GM23248 (cell line): ENCODE results near the gene HIPK3. TPM values are rescaled to one million over a fixed set of nuclear protein-coding genes. Genes with fewer than 3 reads are reported as not detected.

ENCODE experiments used
- DNase-seq: peaks from one replicate; pipeline ENCODE4 v3.0.0-alpha.2; 2015
- H2AFZ ChIP-seq: fragments of 200-600 bp; sonication (generic); 2 replicates; pipeline ENCODE4 v1.6.1; 2016; ENCODE audit warnings: antibody characterized with exemption
- H3F3A ChIP-seq: fragments of 200-600 bp; sonication (generic); 2 replicates; pipeline ENCODE4 v1.6.1; 2016; ENCODE audit warnings: mild to moderate bottlenecking, antibody characterized with exemption, mixed run types; ENCODE audit not compliant: insufficient read depth
- H3K27ac ChIP-seq: fragments of 200-600 bp; sonication (generic); 2 replicates; pipeline ENCODE4 v1.5.1; 2016; ENCODE audit warnings: mild to moderate bottlenecking
- H3K27me3 ChIP-seq: fragments of 200-600 bp; sonication (generic); replicated peaks from 2 replicates; pipeline ENCODE4 v1.6.1; 2016; ENCODE audit warnings: mild to moderate bottlenecking; ENCODE audit not compliant: insufficient read depth
- H3K36me3 ChIP-seq: fragments of 200-600 bp; sonication (generic); 2 replicates; pipeline ENCODE4 v1.6.1; 2016; ENCODE audit warnings: low read depth, mild to moderate bottlenecking
- H3K4me1 ChIP-seq: fragments of 200-600 bp; sonication (generic); 2 replicates; pipeline ENCODE4 v1.6.1; 2016; ENCODE audit warnings: mild to moderate bottlenecking; ENCODE audit not compliant: insufficient read depth
- H3K4me2 ChIP-seq: fragments of 200-600 bp; sonication (generic); one replicate; pipeline ENCODE4 v1.6.1; 2016; ENCODE audit warnings: mild to moderate bottlenecking; ENCODE audit not compliant: unreplicated experiment
- H3K4me3 ChIP-seq: fragments of 200-600 bp; sonication (generic); 2 replicates; pipeline ENCODE4 v1.5.1; 2016; ENCODE audit warnings: mild to moderate bottlenecking
- H3K79me2 ChIP-seq: fragments of 200-600 bp; sonication (generic); 2 replicates; pipeline ENCODE4 v1.6.1; 2016; ENCODE audit warnings: mild to moderate bottlenecking; ENCODE audit not compliant: insufficient read depth
- H3K9ac ChIP-seq: fragments of 200-600 bp; sonication (generic); 2 replicates; pipeline ENCODE4 v1.6.1; 2016; ENCODE audit warnings: mild to moderate bottlenecking
- H3K9me2 ChIP-seq: fragments of 200-600 bp; sonication (generic); 2 replicates; pipeline ENCODE4 v1.6.1; 2016; ENCODE audit warnings: mixed run types, mild to moderate bottlenecking, moderate library complexity; ENCODE audit not compliant: insufficient read depth
- H3K9me3 ChIP-seq: fragments of 200-600 bp; sonication (generic); one replicate; pipeline ENCODE4 v1.6.1; 2017; ENCODE audit warnings: low read depth
- H4K20me1 ChIP-seq: fragments of 200-600 bp; sonication (generic); 2 replicates; pipeline ENCODE4 v1.6.0; 2016; ENCODE audit not compliant: insufficient read depth
- EZH2 ChIP-seq: fragments of 200-600 bp; sonication (generic); IDR thresholded peaks from 2 replicates; pipeline ENCODE4 v1.6.1; 2018; ENCODE audit warnings: antibody characterized with exemption, mild to moderate bottlenecking; ENCODE audit not compliant: insufficient read depth, poor library complexity, severe bottlenecking
- EZH2phosphoT487 ChIP-seq: fragments of 200-600 bp; sonication (generic); IDR thresholded peaks from 2 replicates; pipeline ENCODE4 v1.6.1; 2018; ENCODE audit warnings: antibody characterized with exemption, moderate library complexity, mild to moderate bottlenecking, low read depth; ENCODE audit not compliant: insufficient read depth
- WGBS, 2 experiments: methylation state at CpG; one replicate each; pipeline ENCODE4 v1.1.6; 2015 to 2017; ENCODE audit warnings: low lambda C conversion rate in 2 of 2, low coverage in 1 of 2; ENCODE audit errors: missing lambda C conversion rate in 2 of 2; 5-methylcytosine and 5-hydroxymethylcytosine counted together
- in situ Hi-C: fragments of 300-500 bp; cut with MboI; formaldehyde crosslinking; loops from 2 replicates; pipeline ENCODE4 v1.15.0; 2020
- polyA plus RNA-seq: library from polyadenylated mRNA; unstranded; fragments of >200 nt; fragmentation: Nextera tagmentation; extraction: Ambion mirVana; gene quantifications from 2 replicates; pipeline ENCODE4 v1.2.1, GENCODE V29; 2016
- total RNA-seq: library from RNA; depleted of rRNA; stranded (reverse); fragments of >200 nt; shearing (Covaris generic); gene quantifications from 2 replicates; pipeline ENCODE4 v1.2.3, GENCODE V29; 2014

HIPK3 gene
- total and polyA plus RNA-seq, 2 experiments from 2014 or later: 17.8 to 82.9 TPM

DNA sequence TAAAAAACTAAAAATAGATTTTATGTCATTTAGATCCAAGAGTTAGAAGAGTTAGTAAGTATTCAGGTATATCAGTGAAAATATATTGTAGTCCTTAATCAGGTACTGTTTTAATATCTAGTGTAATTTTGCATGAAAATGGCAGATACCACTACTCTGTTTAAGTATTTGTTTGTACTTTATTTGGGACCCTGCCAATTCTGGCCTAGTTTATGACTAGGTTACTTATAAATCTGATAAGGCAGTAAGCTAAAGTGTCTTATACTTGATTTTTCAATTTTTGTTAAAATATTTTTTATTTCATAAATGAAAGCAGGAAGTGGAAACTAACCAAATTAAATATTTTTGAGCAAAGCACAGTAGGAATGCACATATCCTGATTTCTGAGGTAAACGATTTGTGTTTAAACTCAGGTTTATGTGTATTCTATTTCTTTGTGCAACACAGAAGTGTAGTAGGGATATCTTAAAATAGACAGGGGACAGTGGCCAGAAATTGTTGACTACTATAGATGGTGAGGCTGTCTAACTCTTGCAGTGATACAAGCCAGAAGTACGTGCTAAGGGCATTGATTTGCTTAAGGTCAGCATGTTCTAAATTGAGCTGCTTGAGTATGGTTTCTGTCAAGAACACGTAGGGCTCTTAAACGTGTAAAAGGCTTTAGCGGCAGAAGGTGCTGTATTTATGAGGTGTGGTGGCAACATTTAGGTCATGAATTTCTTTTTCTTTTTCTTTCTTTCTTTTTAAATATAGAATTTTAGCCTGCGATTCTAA is 34.0 kb downstream of the HIPK3 start:
- peaks cover 100% of the 10 kb centered on the region for H3K79me2 ChIP-seq
- H3K4me1 ChIP-seq: 0 out of 2 replicates have a peak, but pooled peaks cover 6% of the 10 kb centered on the region
- H3K4me3 ChIP-seq: no peak overlapping the region
- no peak for DNase-seq
- in situ Hi-C loops: no loop called here
- no peaks in the 10 kb centered on the region for H3K9me3 ChIP-seq
- H3K9me2 ChIP-seq: no peaks in the 10 kb centered on the region
- peaks cover 28% of the 10 kb centered on the region for H4K20me1 ChIP-seq
- no peaks in the 10 kb centered on the region for H3F3A ChIP-seq
- no peaks in the 10 kb centered on the region for H3K27me3 ChIP-seq
- no peak overlapping the region for H3K4me2 ChIP-seq
- WGBS, 2 experiments: 80 to 82% methylated on average over 6 of the region's 6 CpGs
- H2AFZ ChIP-seq: no peak overlapping the region
- no peak overlapping the region for H3K27ac ChIP-seq
- H3K36me3 ChIP-seq: peaks cover 18% of the 10 kb centered on the region
- no peak overlapping the region for H3K9ac ChIP-seq
- TF ChIP-seq EZH2 (no peak), EZH2phosphoT487 (no peak)

- no peak for TF ChIP-seq EZH2phosphoT487
- TF ChIP-seq EZH2: no peak
- Histone ChIP-seq H3K4me1 (peaks cover 12% of the 10 kb centered on the region; the same call in 1 of the 2 replicates), H3K79me2 (peaks cover 100% of the 10 kb centered on the region), H3K36me3 (peaks cover 10% of the 10 kb centered on the region; the same call in 1 of the 2 replicates), H3K9me3 (no peaks in the 10 kb centered on the region), H3K4me2 (no peak overlapping the region), H3K27ac (no peak overlapping the region), H3K9me2 (no peaks in the 10 kb centered on the region), H4K20me1 (peaks cover 28% of the 10 kb centered on the region), H2AFZ (no peak overlapping the region), H3K27me3 (no peaks in the 10 kb centered on the region), H3K4me3 (no peak overlapping the region), H3F3A (peaks cover under 1% of the 10 kb centered on the region; the same call in 1 of the 2 replicates), H3K9ac (no peak overlapping the region)
- in situ Hi-C loops: no loop called here
- no peak for DNase-seq
- 80 to 82% methylated on average over 2 of the region's 2 CpGs for WGBS, 2 experiments
These were observed 35.1 kb downstream of the HIPK3 start for GRCh38 chr11:33292311-33292710.

GRCh38 chr11:33294224-33294623 is 37.0 kb downstream of the HIPK3 start:
- WGBS, 2 experiments: 97 to 98% methylated on average over 4 of the region's 4 CpGs

GRCh38 chr11:33294797-33295196 is 37.6 kb downstream of the HIPK3 start:
- WGBS, 2 experiments: 81 to 82% methylated on average over 8 of the region's 8 CpGs
- TF ChIP-seq EZH2phosphoT487: no peak
- TF ChIP-seq EZH2: no peak
- no peaks in the 10 kb centered on the region for H3K9me2 ChIP-seq
- peaks cover 20% of the 10 kb centered on the region; the same call in 1 of the 2 replicates for H3K4me1 ChIP-seq
- H3K9ac ChIP-seq: no peak overlapping the region
- H2AFZ ChIP-seq: no peak overlapping the region
- no peaks in the 10 kb centered on the region for H3K27me3 ChIP-seq
- no peak for DNase-seq
- H4K20me1 ChIP-seq: peaks cover 28% of the 10 kb centered on the region
- in situ Hi-C loops: no loop called here
- H3K36me3 ChIP-seq: peaks cover 4% of the 10 kb centered on the region; the same call in 1 of the 2 replicates
- H3K4me3 ChIP-seq: no peak overlapping the region
- H3K27ac ChIP-seq: no peak overlapping the region
- peaks cover 23% of the 10 kb centered on the region for H3F3A ChIP-seq
- no peak overlapping the region for H3K4me2 ChIP-seq
- no peaks in the 10 kb centered on the region for H3K9me3 ChIP-seq
- H3K79me2 ChIP-seq: peaks cover 100% of the 10 kb centered on the region

More at GRCh38 chr11:33294224-33294623, 37.0 kb downstream of the HIPK3 start:
- no peaks in the 10 kb centered on the region for H3K9me3 ChIP-seq
- peaks cover 4% of the 10 kb centered on the region; the same call in 1 of the 2 replicates for H3K36me3 ChIP-seq
- no peak overlapping the region for H3K9ac ChIP-seq
- H2AFZ ChIP-seq: no peak overlapping the region
- H3K4me2 ChIP-seq: no peak overlapping the region
- TF ChIP-seq EZH2 (no peak), EZH2phosphoT487 (no peak)
- peaks cover 34% of the 10 kb centered on the region for H4K20me1 ChIP-seq
- peaks cover 100% of the 10 kb centered on the region for H3K79me2 ChIP-seq
- no peak overlapping the region for H3K4me3 ChIP-seq
- H3K4me1 ChIP-seq: peaks cover 20% of the 10 kb centered on the region; the same call in 1 of the 2 replicates
- no peak for DNase-seq
- H3K9me2 ChIP-seq: no peaks in the 10 kb centered on the region
- no peak overlapping the region for H3K27ac ChIP-seq
- H3K27me3 ChIP-seq: no peaks in the 10 kb centered on the region
- in situ Hi-C loops: no loop called here
- peaks cover 20% of the 10 kb centered on the region for H3F3A ChIP-seq
